H9 (cell line): ENCODE results near the gene SPPL3. TPM values are rescaled to one million over a fixed set of nuclear protein-coding genes. Genes with fewer than 3 reads are reported as not detected.

Experiments
- DNase-seq: peaks from one replicate; pipeline ENCODE4 v3.0.0-alpha.2; 2017
- H2AFZ ChIP-seq: one replicate; pipeline ENCODE4 v1.6.1; 2013; ENCODE audit warnings: mild to moderate bottlenecking, low read length, control low read depth, moderate library complexity
- H2AK5ac ChIP-seq: 2 replicates; pipeline ENCODE4 v1.6.1; 2013; ENCODE audit warnings: low read length, control low read depth, mixed read lengths; ENCODE audit not compliant: insufficient read length
- H2BK120ac ChIP-seq: one replicate; pipeline ENCODE4 v1.6.1; 2013; ENCODE audit warnings: low read depth, mild to moderate bottlenecking, low read length, control low read depth, inconsistent platforms; ENCODE audit not compliant: poor library complexity, severe bottlenecking
- H2BK12ac ChIP-seq: 2 replicates; pipeline ENCODE4 v1.6.1; 2013; ENCODE audit warnings: low read length, control low read depth, mixed read lengths, low read depth; ENCODE audit not compliant: insufficient read length
- H2BK15ac ChIP-seq: 2 replicates; pipeline ENCODE4 v1.6.1; 2013; ENCODE audit warnings: low read depth, low read length, control low read depth
- H2BK20ac ChIP-seq: one replicate; pipeline ENCODE4 v1.6.1; 2013; ENCODE audit warnings: low read depth, mild to moderate bottlenecking, low read length, control low read depth, inconsistent platforms; ENCODE audit not compliant: poor library complexity, severe bottlenecking
- H2BK5ac ChIP-seq: 2 replicates; pipeline ENCODE4 v1.6.1; 2013; ENCODE audit warnings: low read length, control low read depth, mixed read lengths; ENCODE audit not compliant: insufficient read length
- H3K14ac ChIP-seq: 2 replicates; pipeline ENCODE4 v1.6.1; 2013; ENCODE audit warnings: low read length, control low read depth; ENCODE audit not compliant: insufficient read depth
- H3K18ac ChIP-seq: 2 replicates; pipeline ENCODE4 v1.6.1; 2013; ENCODE audit warnings: low read depth, mild to moderate bottlenecking, mixed read lengths, low read length, control low read depth; ENCODE audit not compliant: insufficient read length
- H3K23ac ChIP-seq: 2 replicates; pipeline ENCODE4 v1.6.1; 2013; ENCODE audit warnings: low read length, control low read depth, mixed read lengths, low read depth; ENCODE audit not compliant: insufficient read length
- H3K23me2 ChIP-seq: 2 replicates; pipeline ENCODE4 v1.6.1; 2013; ENCODE audit warnings: low read depth, mild to moderate bottlenecking, mixed read lengths, low read length, control low read depth; ENCODE audit not compliant: insufficient read length, poor library complexity, severe bottlenecking
- H3K27ac ChIP-seq: 2 replicates; pipeline ENCODE4 v1.5.1; 2013; ENCODE audit warnings: low read length, control low read depth, mixed read lengths, low read depth; ENCODE audit not compliant: insufficient read length
- H3K27me3 ChIP-seq: 2 replicates; pipeline ENCODE4 v1.6.1; 2013; ENCODE audit warnings: low read length, control low read depth, inconsistent platforms; ENCODE audit not compliant: insufficient read depth
- H3K4ac ChIP-seq: 2 replicates; pipeline ENCODE4 v1.6.1; 2013; ENCODE audit warnings: low read depth, mild to moderate bottlenecking, control low read depth, inconsistent platforms, low read length, moderate library complexity
- H3K4me1 ChIP-seq: 2 replicates; pipeline ENCODE4 v1.6.1; 2013; ENCODE audit warnings: low read length, control low read depth, inconsistent platforms; ENCODE audit not compliant: insufficient read depth
- H3K4me2 ChIP-seq: 2 replicates; pipeline ENCODE4 v1.6.1; 2013; ENCODE audit warnings: low read length, control low read depth, mixed read lengths; ENCODE audit not compliant: insufficient read length, insufficient read depth
- H3K56ac ChIP-seq: 2 replicates; pipeline ENCODE4 v1.6.1; 2013; ENCODE audit warnings: low read depth, mild to moderate bottlenecking, mixed read lengths, low read length, control low read depth; ENCODE audit not compliant: insufficient read length
- H3K79me1 ChIP-seq: 2 replicates; pipeline ENCODE4 v1.6.1; 2013; ENCODE audit warnings: low read depth, mild to moderate bottlenecking, moderate library complexity, low read length, control low read depth, inconsistent platforms; ENCODE audit not compliant: insufficient read depth, poor library complexity, severe bottlenecking
- H3K79me2 ChIP-seq: 2 replicates; pipeline ENCODE4 v1.6.1; 2013; ENCODE audit warnings: low read length, control low read depth, inconsistent platforms; ENCODE audit not compliant: insufficient read depth
- H3K9ac ChIP-seq: 2 replicates; pipeline ENCODE4 v1.6.1; 2013; ENCODE audit warnings: low read length, control low read depth, mixed read lengths; ENCODE audit not compliant: insufficient read length; ENCODE audit errors: extremely low read depth
- H3K9me3 ChIP-seq: one replicate; pipeline ENCODE4 v1.6.1; 2013; ENCODE audit warnings: low read depth, low read length, inconsistent platforms; ENCODE audit not compliant: control insufficient read depth
- H3T11ph ChIP-seq: one replicate; pipeline ENCODE4 v1.6.1; 2013; ENCODE audit warnings: mild to moderate bottlenecking, low read length, control low read depth, inconsistent platforms
- H4K20me1 ChIP-seq: one replicate; pipeline ENCODE4 v1.6.1; 2013; ENCODE audit not compliant: control insufficient read depth, insufficient read length, insufficient read depth
- H4K5ac ChIP-seq: 2 replicates; pipeline ENCODE4 v1.6.1; 2013; ENCODE audit warnings: low read depth, mild to moderate bottlenecking, mixed read lengths, low read length, control low read depth; ENCODE audit not compliant: insufficient read length
- H4K8ac ChIP-seq: replicated peaks from 2 replicates; pipeline ENCODE4 v1.6.1; 2013; ENCODE audit warnings: low read length, control low read depth, mixed read lengths, low read depth; ENCODE audit not compliant: insufficient read length
- H4K91ac ChIP-seq: 2 replicates; pipeline ENCODE4 v1.6.1; 2013; ENCODE audit warnings: low read depth, mild to moderate bottlenecking, moderate library complexity, mixed read lengths, low read length, control low read depth; ENCODE audit not compliant: insufficient read length
- H3K27ac Mint-ChIP-seq, 3 experiments: 2 replicates in 2 of 3; 3 replicates in 1 of 3; pipeline ENCODE4 v1.8.0; 2020 to 2021; ENCODE audit warnings: mixed read lengths in 3 of 3, mild to moderate bottlenecking in 1 of 3, moderate library complexity in 1 of 3
- H3K27me3 Mint-ChIP-seq: 2 replicates; pipeline ENCODE4 v1.8.0; 2021; ENCODE audit warnings: low read depth, mild to moderate bottlenecking, moderate library complexity, mixed read lengths
- H3K36me3 Mint-ChIP-seq, 3 experiments: 2 replicates in 2 of 3; 3 replicates in 1 of 3; pipeline ENCODE4 v1.8.0; 2020 to 2021; ENCODE audit warnings: low read depth in 3 of 3, mixed read lengths in 3 of 3; ENCODE audit not compliant: insufficient read depth in 1 of 3
- H3K4me1 Mint-ChIP-seq, 2 experiments: 2 replicates each; pipeline ENCODE4 v1.8.0; 2020; ENCODE audit warnings: mixed read lengths in 2 of 2
- H3K4me3 Mint-ChIP-seq, 2 experiments: 2 replicates in 1 of 2; 3 replicates in 1 of 2; pipeline ENCODE4 v1.8.0; 2020 to 2021; ENCODE audit warnings: mild to moderate bottlenecking in 2 of 2, mixed read lengths in 2 of 2, moderate library complexity in 1 of 2
- H3K9me3 Mint-ChIP-seq, 2 experiments: 2 replicates in 1 of 2; 3 replicates in 1 of 2; pipeline ENCODE4 v1.8.0; 2020; ENCODE audit warnings: mild to moderate bottlenecking in 2 of 2, mixed read lengths in 2 of 2, moderate library complexity in 1 of 2
- WGBS: extraction: QIAGEN DNeasy Blood & Tissue Kit; methylation state at CpG from one replicate; pipeline ENCODE4 v1.1.7; 2013; ENCODE audit warnings: missing lambda C conversion rate, low lambda C conversion rate, mixed read lengths; ENCODE audit not compliant: insufficient read length; ENCODE audit errors: extremely low coverage; 5-methylcytosine and 5-hydroxymethylcytosine counted together
- total RNA-seq: library from RNA; stranded (reverse); gene quantifications from 2 replicates; pipeline ENCODE4 v1.2.1, GENCODE V29; 2021
- TF ChIP-seq, protein P1 (sequence below): fragments of 200-600 bp; sonication (generic); conservative IDR thresholded peaks from 3 replicates; pipeline ENCODE4 v1.8.0; 2021; ENCODE audit warnings: antibody characterized with exemption, mild to moderate bottlenecking

The SPPL3 gene
- total RNA-seq, 1 experiment from 2014 or later, result 46.3 TPM

DNA sequence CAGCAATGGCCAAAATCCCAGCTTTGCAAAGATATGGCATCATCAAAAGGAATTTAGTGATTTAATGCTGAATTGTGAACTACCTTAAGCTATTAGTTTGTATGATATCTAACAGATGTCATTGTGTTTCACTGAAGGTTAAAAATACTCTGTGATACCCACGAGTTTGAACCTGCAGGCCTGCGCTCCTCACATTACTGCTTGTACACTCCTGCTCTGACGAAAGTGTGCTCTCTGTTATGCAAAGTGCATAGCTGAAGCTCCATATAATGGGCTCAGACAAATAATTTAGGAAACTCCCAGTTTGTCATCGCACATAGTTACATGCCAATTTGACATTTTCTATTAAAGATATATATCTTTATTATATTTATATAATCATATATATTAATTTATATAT, 52.2 kb downstream of the SPPL3 start:
- Histone ChIP-seq H3K4me2 (no peak overlapping the region), H3K4me1 (no peaks in the 10 kb centered on the region), H4K8ac (no peak overlapping the region), H4K20me1 (no peaks in the 10 kb centered on the region), H3T11ph (no peak overlapping the region), H3K23ac (no peak overlapping the region), H3K79me1 (no peaks in the 10 kb centered on the region), H2BK20ac (no peak overlapping the region), H4K91ac (no peak overlapping the region), H2BK120ac (no peak overlapping the region), H2BK12ac (no peak overlapping the region), H3K27ac (no peak overlapping the region), H3K23me2 (no peaks in the 10 kb centered on the region), H3K18ac (no peak overlapping the region), H3K79me2 (peaks cover 7% of the 10 kb centered on the region; the same call in 1 of the 2 replicates), H3K4ac (no peak overlapping the region), H2AFZ (no peak overlapping the region), H2AK5ac (no peak overlapping the region), H3K14ac (no peak overlapping the region), H3K27me3 (no peaks in the 10 kb centered on the region), H3K56ac (no peak overlapping the region), H3K9ac (no peak overlapping the region), H3K9me3 (no peaks in the 10 kb centered on the region), H2BK15ac (no peak overlapping the region), H2BK5ac (no peak overlapping the region), H4K5ac (no peak overlapping the region)
- TF ChIP-seq, protein P1, sequence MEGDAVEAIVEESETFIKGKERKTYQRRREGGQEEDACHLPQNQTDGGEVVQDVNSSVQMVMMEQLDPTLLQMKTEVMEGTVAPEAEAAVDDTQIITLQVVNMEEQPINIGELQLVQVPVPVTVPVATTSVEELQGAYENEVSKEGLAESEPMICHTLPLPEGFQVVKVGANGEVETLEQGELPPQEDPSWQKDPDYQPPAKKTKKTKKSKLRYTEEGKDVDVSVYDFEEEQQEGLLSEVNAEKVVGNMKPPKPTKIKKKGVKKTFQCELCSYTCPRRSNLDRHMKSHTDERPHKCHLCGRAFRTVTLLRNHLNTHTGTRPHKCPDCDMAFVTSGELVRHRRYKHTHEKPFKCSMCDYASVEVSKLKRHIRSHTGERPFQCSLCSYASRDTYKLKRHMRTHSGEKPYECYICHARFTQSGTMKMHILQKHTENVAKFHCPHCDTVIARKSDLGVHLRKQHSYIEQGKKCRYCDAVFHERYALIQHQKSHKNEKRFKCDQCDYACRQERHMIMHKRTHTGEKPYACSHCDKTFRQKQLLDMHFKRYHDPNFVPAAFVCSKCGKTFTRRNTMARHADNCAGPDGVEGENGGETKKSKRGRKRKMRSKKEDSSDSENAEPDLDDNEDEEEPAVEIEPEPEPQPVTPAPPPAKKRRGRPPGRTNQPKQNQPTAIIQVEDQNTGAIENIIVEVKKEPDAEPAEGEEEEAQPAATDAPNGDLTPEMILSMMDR, result no peak
- WGBS, result no CpG with 5 or more reads among the region's 4 CpGs
- no peak overlapping the region for H3K4me3 Mint-ChIP-seq
- no peak for DNase-seq
- H3K9me3 Mint-ChIP-seq, result no peaks in the 10 kb centered on the region
- no peaks in the 10 kb centered on the region for H3K27me3 Mint-ChIP-seq
- H3K4me1 Mint-ChIP-seq, result peaks cover 8 to 13% of the 10 kb centered on the region in 2 experiments
- H3K36me3 Mint-ChIP-seq, result no peaks in the 10 kb centered on the region
- peak overlapping the region in 1 of 3 experiments; percentile 72; a peak in 2 of 7 replicates for H3K27ac Mint-ChIP-seq
